ENCODE results near the gene ELAVL4. TPM values are rescaled to one million over a fixed set of nuclear protein-coding genes. Genes with fewer than 3 reads are reported as not detected.

Gene ELAVL4
- 4.1 TPM for total RNA-seq (ENCODE audit: insufficient read depth, low replicate concordance)

DNA sequence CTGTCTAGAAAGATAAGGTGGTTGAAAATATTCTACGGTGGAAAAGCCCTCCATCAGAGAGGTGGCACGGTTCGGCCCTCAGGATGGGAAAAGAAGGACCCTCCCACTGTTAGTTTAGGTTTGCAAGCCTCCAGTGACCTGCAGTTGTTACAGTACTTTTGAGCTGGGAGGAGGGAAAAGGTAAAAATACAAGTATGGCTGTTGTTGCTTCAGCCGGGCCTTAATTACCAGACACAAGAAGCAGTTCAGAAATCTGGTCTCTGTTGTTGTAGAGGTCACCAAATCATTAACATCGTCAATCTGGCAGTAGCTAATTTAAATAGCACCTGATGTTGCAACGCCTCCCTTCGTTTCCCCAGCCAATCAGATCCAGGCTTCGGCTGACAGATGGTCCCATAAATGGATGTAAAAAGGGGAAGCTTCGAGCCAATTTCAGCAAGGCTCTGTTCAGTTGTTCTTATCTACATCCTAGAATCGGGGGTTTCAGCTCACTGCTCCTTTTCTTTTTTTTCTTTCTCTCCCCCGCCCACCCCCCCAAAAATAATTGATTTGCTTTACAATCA lies at the start of gene ELAVL4:
Gene ELAVL4 (plus strand): TSS at position 424 of the 563 bp plus-strand sequence. CDS start 270 bp downstream, outside the sequence.
- no peak for DNase-seq (ENCODE audit: low spot score)

DNA sequence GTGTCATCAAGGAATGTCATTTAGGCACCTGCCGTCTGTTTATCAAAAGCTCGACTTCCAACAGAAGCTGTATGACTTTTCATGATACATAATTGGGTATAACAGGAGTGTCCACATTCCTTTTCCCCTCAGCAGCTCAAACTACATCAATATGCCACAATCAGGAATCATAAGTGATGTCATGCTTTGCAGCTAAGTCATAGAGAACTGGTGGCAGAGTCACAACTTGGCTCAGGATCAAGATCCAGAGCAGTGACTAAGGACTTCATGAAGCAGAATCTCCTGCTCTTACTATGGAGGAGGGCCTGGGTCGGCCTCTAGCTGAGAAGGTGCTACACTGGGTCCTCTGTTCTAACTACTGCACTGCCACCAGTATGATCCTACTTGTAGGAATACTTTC lies 48.4 kb upstream of the ELAVL4 start:
- no peak for DNase-seq (ENCODE audit: low spot score)

DNA sequence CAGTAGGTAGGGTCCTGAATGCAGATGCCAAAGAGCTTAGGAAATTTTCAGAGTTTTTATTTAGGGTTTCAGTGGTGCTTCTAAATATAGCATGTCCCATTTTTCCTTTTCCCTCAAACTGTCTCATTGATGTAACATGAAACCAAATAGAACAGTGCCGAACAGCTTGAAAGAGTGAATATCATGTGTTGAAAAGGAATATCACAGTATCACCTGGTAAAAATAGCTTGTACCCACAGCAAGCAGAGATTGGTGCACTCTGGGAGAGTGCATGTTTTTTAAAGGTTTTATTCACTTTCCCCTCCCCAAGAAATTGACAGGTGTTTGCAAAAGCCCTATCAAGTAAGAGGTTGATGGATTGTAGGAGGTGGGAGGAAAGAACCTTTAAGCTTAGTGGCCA lies 41.9 kb upstream of the ELAVL4 start:
- no peak for DNase-seq (ENCODE audit: low spot score)

DNA sequence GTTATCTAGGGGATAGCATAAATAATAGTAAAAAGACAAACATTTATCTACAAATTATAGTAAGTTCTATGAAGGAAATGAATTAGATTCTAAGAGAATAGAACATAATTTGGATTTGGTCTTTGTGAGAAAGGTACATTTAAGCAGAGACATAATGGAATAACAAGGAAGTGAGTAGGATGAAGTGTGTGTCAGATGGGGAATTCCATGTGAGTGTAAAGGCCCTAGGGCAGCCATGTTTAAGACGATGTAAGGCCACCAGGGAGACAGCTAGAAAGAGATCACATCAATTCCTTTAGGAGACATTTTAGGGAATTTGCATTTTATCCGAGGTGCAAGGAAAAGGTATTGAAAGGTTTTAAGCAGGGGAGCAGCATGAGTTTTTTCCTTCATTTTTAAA lies 33.8 kb upstream of the ELAVL4 start:
- DNase-seq (ENCODE audit: low spot score), result no peak

DNA sequence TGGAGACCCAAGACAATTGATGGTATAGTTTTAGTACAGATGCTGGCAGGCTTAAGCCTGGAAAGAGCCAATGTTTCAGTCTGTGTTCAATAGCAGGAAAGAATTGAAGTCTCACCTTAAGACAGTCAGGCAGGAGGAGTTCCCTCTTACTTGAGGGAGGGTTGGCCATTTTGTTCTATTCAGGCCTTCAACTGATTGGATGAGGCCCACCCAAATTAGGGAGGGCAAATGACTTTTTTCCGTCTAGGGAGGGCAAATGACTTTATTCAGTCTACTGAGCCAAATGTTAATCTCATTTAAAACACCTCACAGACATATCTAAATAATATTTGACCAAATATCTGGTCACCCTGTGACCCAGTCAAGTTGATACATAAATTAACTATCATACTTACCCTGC lies 31.4 kb upstream of the ELAVL4 start:
- DNase-seq (ENCODE audit: low spot score), result no peak

DNA sequence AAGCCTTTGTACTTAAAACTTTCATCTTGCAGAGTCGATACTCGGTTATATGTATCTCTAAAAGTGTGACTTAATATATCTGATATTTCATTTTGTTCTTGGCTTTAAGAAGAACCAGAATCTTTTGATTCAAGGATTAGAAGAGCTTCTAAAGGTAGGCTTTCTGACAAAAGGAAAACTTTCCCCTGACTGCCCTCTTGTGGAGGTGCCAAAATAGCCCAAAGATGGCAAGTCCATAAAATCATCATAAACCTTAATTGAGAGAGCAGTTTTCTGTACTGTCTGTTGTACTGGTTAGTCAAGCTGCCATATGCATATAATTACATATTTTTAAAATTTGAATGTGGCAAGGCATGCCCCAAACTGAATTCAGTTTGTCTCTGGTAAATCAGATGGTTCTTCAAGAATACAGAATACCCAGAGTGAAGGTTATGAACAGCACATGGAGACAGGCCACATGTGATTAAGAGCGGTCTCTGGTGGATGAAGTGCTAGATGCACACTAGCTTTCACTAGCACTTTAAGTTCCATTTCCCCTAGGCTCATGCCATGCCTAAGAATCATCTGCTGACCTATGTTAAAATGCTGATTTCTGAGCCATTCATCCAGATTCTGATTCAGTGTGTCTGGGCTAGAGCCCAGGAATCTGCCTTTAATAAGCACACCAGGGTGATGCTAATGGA lies 27.7 kb upstream of the ELAVL4 start:
- DNase-seq (ENCODE audit: low spot score), result no peak

DNA sequence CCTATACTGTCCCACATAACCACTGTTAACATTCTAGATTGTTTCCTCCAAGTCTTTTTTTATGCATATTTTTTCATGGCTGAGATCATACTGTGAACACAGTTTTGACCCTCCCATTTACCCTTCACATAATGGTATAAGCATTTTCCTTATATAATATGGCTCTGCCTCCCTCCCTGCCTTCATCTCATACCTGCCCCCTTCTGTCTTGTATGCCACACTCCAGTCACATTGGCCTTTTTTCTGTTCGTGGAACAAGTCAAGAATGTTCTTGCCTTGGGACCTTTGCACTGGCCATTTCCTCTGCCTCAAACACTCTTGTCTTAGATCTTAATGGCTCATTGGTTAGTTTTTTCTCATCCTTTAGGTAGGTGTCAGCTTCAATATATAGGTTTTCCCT lies 24.3 kb upstream of the ELAVL4 start:
- no peak for DNase-seq (ENCODE audit: low spot score)

DNA sequence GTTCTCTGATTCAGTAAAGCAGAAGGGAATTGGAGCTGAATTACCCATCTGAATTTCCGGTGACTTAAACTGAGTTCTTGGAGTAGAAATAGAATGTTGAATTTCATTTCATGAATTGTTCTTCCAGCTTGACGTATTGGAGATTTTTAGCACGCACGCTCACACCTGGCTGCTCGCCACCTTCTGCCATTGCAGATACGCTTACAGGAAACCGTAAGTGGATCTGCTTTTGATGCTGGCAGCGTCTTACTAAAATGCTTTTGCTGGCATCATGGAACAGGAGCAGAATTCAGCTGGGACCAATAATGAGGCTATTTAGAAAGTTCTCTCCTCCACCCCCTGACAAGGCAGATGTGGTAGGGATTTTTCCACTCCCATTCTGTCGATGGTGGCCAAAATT lies 17.7 kb upstream of the ELAVL4 start:
- no peak for DNase-seq (ENCODE audit: low spot score)

DNA sequence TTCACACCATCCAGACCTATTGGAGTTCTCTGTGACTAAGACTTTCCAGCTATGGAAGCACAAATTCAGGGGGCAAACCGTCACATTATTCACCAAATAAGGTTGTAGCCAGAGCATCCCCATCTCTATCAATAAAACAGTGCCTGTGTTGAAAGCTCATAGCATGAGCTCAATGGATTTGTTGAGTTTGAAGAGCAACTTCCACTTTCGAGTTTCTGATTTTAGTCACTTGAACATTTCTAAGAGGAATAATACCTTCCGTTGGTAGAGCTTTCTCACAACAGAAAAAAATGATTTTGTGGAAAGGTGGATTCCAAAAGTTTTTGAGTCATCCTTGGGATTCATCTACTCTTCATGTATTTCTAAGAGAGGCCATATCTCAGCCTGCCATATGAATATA lies 13.0 kb upstream of the ELAVL4 start:
- no peak for DNase-seq (ENCODE audit: low spot score)

DNA sequence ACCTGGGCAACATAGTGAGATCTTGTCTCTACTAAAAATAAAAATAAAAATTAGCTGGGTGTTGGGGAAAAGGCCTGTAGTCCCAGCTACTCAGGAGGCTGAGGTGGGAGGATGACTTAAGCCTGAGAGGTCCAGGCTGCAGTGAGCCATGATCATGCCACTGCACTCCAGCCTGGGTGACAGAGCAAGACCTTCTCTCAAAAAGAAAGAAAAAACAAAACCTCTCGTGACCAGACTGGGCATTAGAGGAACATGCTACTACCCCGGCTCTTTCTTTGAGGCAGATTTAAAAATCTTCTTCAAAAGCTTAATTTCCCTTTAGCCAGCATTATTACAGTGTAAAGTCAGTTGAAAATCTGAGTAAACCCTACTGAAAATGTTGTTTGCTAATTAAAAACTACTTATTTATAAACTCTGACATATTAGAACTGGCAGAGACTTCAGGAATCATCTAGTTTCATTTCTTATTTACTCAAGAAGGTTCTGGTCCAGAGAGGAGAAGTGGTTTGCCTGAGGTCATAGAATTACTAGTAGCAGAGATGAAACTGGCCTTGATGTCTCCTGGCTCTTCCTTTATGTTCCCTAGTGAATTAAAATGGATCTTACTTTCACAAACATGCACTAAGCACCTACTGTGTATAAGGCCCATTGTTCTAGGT lies 11.6 kb upstream of the ELAVL4 start:
- DNase-seq (ENCODE audit: low spot score), result no peak

DNA sequence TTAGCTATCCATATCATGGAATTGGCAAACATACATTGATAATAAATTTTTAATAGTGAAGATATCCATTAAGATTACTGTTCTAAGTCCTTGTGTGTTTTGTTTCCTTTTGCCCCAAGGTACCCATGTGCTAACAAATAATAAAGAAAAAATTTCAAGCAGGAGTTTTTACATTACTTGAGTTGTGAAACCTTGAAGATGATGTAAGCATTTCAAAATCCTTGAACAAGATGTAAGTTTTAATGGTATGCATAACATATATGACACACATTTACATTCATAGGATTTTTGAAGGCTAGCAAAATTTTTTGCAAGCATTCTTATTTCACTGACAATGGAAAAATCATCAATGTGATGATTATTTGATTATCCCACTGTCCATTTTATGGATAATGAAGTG lies 10.9 kb upstream of the ELAVL4 start:
- no peak for DNase-seq (ENCODE audit: low spot score)

DNA sequence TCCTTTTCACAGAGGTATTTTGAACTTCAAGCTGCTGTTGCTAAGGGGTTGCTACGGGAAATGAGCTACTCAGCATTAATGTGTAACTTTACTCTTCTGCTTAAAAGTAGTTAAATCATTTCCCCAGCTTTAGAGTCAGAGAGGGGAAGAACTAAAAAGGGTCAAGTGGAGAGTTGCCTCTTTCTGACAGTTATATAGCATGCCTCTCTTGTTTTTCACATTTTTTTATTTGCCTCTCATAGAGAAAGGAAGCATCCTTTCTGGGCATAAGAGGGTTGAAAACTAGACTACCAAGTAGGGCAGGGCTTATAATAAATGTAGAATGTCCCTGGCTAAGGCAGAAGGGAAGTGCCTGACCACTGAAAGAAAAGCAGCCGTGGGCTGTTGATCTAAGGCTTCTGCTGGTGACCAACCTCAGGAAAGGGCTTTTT lies 10.1 kb upstream of the ELAVL4 start:
- DNase-seq (ENCODE audit: low spot score), result no peak

DNA sequence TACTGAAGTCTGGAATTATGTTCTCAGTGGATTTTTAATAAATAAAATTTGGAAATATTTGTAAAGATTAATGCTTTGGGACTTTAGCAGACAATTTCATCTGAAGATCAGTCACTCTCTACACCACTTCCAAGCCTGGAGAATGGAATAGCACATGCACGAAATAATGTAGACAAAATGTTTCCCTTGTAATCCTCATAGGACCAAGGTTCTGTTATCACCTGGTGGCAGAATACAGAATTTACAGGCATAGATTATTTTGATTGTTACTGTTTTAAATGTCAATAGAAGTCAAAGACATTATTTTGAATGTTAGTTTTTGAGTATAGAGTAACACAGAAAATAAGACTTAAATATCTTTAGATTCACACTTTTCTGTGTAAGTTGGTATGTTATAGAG lies 9.1 kb upstream of the ELAVL4 start:
- no peak for DNase-seq (ENCODE audit: low spot score)

DNA sequence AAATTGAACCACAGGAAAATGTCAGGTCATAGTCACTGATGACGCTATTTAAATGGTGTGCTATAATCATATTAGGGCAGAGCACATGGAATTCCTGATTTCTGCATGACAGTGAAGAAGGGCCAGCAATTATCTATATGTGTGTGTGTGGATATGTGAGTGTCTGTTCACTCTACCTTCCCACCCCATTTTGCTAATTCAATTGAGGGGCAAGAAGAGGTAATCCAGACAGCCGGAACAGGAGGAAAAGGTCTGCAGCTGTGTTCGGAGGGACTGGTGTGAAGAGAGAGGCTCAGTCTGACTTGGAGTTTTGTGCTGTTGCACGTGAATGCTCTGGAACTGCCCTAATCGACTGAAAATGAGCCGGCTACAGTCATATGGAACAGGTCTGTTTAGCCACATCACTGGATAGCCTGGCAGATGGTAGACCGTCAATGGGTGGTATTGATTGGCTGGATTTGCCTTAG lies 5.1 kb upstream of the ELAVL4 start:
- DNase-seq (ENCODE audit: low spot score), result no peak

DNA sequence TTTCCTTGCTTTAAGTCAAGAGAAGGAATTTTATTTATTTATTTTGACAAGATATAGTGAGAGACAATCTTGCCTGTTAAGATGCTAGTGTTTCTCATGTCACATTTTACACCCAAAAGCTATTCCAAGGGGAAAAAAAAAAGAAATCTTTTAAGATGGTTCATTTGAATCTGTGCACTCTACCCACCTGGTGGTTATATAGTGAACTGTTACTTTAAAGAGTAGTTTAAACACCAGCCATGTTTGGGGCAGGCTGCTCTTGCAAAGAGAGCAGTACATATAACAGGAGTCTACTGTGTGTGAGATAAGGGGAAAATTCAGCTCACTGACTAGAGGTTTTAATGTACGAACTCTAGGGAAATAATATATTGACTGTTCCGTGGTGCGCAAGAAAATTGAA lies 3.3 kb upstream of the ELAVL4 start:
- no peak for DNase-seq (ENCODE audit: low spot score)

DNA sequence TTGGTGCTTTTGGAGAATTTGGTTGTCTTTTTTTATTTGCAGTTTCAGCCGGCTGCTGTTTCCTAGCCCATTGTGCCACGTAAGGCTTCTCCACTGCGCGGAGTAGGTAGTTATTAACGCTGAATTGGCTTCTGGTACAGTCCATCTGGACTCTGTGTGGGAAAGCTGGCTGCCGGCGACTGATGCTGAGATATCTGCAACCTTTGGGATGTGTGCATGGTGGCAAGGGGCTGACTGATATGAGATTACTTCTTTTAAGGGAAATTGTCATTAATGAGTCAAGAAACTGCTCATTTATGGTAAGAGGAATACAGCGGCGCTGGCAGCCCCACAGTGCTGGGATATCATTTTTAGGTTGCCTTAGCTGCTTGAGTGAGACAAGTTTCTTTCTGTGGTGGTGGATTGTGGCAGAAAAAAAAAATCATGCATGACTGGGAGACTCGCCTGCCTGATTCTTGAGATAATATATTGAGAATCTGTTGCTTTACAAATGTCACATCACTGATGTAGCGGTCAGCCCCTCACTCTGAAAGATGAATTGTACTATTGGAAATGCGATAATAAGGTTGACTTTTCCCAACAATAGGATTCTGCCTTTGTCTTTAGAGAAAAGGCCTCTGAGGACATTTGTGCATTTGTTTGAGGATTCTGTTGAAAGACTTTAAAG lies 2.5 kb upstream of the ELAVL4 start:
- DNase-seq (ENCODE audit: low spot score), result no peak

DNA sequence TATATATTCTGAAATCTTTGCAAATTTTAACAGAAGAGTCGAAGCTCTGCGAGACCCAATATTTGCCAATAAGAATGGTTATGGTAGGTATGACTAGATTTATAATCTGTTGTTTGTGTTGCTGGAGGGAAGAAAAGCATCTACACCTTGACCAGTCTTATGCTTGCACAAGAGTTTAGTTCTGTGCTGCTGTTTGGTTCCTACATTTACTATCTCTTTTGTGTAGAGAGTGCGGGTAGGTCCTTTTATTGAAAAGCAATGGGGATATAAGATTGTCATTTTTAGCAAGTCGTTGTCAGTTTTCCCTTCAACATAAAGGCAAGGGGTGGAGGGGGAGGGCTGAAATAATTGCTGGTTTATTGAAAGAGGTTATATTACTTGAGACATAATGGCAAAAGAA lies 396 bp downstream of the ELAVL4 start:
- no peak for DNase-seq (ENCODE audit: low spot score)

DNA sequence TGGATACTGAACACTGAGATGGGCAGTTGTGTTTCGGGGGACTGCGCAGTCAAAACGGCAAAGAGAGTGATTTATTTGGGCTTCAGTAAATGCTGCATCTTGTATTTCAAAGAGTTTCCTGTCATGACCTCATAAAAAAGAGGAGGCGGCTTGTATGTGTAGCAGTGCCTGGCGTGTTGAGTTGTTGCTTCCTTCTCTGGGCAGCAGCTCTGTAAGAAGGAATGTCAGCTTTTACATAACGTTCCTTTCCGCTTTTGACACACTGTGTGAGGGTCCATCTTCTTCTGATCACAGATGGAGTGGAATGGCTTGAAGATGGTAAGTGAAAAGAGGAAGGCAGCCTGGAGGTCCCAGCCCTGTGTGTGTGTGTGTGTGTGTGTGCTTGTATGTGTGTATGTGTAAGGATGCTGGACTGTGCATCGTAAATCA lies 941 bp downstream of the ELAVL4 start:
- peak; percentile 46 for DNase-seq (ENCODE audit: low spot score)

DNA sequence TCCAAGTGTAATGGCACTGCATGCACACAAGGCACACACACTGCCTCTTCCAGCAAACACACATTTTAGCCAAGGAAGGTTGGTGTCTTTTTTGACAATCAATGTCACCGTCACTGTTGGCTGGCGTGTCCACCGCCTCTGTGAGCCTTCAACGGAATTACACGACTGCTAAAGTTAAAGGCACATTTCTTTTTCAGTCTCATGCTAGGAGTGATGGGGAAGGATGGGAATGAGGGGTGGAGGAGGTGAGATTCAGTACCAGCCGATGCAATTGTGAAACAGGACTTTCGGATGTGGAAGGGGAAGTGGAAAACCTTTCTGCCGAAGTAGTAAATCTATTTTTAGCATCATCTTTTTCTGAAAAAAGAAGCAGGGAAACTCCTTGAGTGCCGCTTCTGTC lies 1.4 kb downstream of the ELAVL4 start:
- peak; percentile 25 for DNase-seq (ENCODE audit: low spot score)

DNA sequence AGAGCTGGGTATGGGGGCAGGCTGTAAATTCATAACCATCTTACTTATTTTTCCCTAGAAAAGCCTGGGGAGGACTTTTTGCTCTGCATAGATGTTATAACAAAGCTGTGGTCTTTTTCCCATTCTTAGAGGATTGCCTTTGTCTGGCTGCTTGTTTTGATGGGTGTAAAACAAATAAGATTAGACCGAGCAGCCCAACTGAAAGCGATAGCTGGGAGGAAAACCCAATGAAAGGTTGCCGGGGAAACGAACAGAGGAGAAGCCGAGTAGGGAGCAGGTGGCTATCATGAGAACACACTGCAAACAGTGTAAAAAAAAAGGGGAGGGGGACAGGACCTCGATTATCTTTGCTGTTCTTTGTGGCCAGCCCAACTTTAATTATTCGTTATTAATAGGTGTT lies 1.9 kb downstream of the ELAVL4 start:
- DNase-seq (ENCODE audit: low spot score), result no peak

DNA sequence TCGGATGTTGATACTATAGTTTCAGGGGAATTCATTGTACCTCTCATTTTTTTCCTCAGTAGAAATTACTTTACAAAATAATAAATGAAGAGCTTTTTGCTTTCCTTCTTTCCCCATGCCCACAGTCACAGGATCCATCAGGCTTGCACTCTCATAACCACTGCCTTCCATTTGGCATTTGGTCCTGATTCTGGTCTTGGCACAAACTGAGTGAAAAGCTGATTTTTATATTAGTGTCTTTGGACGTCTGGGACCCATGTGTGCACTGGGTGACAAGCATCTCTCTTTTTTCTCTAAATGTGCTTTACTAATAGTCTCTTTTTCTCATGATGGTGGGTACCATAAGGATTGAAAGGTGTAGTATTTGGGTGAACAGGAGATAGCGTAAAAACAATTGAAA lies 2.8 kb downstream of the ELAVL4 start:
- DNase-seq (ENCODE audit: low spot score), result no peak

DNA sequence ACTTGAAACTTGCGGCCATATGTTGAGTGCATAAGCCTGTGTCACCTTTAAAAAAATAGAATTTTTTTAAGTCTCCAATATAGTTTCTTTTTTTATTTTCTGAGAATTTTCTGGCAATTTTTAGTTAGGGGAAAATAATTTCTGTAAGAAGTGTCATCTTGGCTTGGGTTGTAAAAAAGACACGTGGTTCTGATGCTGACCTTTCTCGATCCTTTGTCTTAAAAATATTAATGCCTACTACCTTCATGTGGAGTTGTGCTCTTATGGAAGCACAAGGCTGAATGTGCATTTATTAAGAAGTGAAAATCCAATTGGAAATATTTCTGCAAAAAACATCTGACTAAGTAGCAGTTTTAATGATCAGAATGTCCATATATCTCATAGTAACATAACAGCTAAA lies 3.5 kb downstream of the ELAVL4 start:
- DNase-seq (ENCODE audit: low spot score), result no peak

DNA sequence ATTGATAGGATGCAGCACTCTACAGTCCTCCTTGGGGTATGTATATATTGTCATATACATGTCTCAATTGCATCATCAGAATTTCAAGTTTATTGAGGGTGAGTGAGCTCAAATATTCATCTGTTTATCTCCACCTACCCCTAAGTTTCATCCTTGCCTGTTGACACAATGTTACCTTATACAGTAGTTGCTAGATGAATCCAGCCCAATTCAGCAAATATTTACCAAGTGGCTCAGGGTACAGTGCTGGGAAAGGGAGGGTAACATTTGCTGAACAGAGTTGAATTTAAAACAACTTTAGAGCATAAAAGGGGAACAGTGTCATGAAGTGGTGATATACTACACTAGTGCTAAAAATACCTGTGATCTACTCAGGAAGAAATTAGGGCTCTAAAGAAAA lies 14.4 kb downstream of the ELAVL4 start:
- no peak for DNase-seq (ENCODE audit: low spot score)
